Measurements from ENCODE around the gene PLEKHG2.

- TF ChIP-seq CTCF (IDR thresholded peaks at IDR 0.05; ENCODE audit: low read length) (no peak), EZH2phosphoT487 (IDR thresholded peaks at IDR 0.05; ENCODE audit: low read length) (no peak)
Observed at GRCh38 chr19:39420769-39421168, 8.3 kb downstream of the PLEKHG2 start.
